ENCODE results near the gene ADAM33. TPM values are rescaled to one million over a fixed set of nuclear protein-coding genes. Genes with fewer than 3 reads are reported as not detected.

The ADAM33 gene
- total and polyA plus RNA-seq, 4 donors: 0.11 to 1.2 (median 0.60) TPM

DNA sequence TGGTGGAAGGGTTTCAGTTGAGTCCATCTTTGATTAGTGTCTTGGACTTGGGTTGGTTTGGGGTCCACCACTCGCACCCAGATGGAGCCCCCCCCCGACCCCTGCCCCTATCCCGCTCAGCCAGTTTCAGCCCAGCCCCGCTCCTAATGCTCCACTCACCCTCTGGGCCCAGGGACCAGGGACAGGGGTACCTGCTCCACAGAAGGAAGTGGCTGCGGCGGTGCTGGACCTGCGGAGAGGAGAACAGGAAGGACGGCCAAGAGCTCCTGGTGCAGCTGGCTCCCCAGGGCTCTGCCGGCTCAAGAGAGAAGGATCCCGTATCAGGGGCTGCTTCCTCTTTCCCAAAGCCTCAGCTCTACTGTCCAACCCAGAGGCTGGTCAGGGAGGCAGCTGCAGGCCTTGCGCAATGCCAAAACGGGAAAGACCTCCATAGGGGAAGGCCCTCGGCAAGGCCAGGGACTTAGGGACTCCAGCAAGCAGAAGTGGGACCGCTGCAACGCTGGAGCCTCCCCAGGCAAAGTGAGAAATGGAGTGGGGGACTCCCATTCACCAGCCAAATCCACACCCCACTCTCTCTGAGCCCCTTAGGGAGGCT lies 30.6 kb upstream of the ADAM33 start, which contains the start of gene SIGLEC1:
TSS of gene SIGLEC1 (minus strand) at position 322 of the 595 bp plus-strand sequence. CDS start 5,472 bp downstream, outside the sequence.
- no peaks in the 10 kb centered on the region for H3K4me1 ChIP-seq (ENCODE audit: control insufficient read depth in 4 of 4, insufficient read depth in 4 of 4, low read length in 3 of 4)
- H3K27ac ChIP-seq (ENCODE audit: low read depth in 1 of 2, low read length in 2 of 2): no peak within 1 kb of the TSS
- no peaks in the 10 kb centered on the region for H3K27me3 ChIP-seq (ENCODE audit: control insufficient read depth in 4 of 4, insufficient read depth in 4 of 4, low read length in 3 of 4)
- DNase-seq (ENCODE audit: low spot score): no peak
- H3K4me3 ChIP-seq (ENCODE audit: low read depth in 1 of 3, low read length in 3 of 3): no peak within 1 kb of the TSS
- 75% methylated on average over 15 of the region's 15 CpGs for WGBS
- TF ChIP-seq HNF4G (IDR thresholded peaks at IDR 0.05): no peak
- H3K36me3 ChIP-seq (ENCODE audit: control insufficient read depth in 4 of 4, insufficient read depth in 3 of 4, low read depth in 1 of 4, low read length in 3 of 4): no peaks in the 10 kb centered on the region
- no peak within 1 kb of the TSS for H3K9ac ChIP-seq (ENCODE audit: low read depth in 1 of 2, low read length in 2 of 2)
- H3K9me3 ChIP-seq (ENCODE audit: control insufficient read depth in 4 of 4, low read length in 3 of 4): no peaks in the 10 kb centered on the region

DNA sequence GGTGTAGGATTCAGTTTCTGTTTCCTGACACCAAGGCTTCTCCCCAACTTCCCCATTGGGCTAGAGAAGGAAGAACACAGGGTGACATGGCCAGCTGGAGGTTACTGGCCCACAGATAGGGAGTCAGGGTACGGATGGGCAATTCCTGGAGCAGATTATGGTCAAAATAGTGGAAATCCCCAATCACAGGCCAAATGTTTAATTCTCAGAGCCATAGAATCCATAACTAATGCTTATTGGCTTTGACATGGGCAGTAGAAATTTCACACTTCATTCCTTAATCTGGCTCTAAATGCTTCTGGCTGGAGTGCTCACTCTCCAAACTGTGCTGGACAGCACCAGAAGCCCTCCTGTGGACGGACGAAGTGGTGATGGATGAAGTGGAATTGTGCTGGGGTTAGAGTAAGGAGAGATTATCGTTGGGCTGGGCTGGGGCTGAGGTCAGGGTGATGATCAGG lies 29.7 kb upstream of the ADAM33 start:
- Histone ChIP-seq H3K36me3 (ENCODE audit: control insufficient read depth in 4 of 4, insufficient read depth in 3 of 4, low read depth in 1 of 4, low read length in 3 of 4) (no peaks in the 10 kb centered on the region), H3K27ac (ENCODE audit: low read depth in 1 of 2, low read length in 2 of 2) (no peak overlapping the region), H3K9me3 (ENCODE audit: control insufficient read depth in 4 of 4, low read length in 3 of 4) (no peaks in the 10 kb centered on the region), H3K9ac (ENCODE audit: low read depth in 1 of 2, low read length in 2 of 2) (no peak overlapping the region), H3K4me3 (ENCODE audit: low read depth in 1 of 3, low read length in 3 of 3) (no peak overlapping the region), H3K4me1 (ENCODE audit: control insufficient read depth in 4 of 4, insufficient read depth in 4 of 4, low read length in 3 of 4) (no peaks in the 10 kb centered on the region), H3K27me3 (ENCODE audit: control insufficient read depth in 4 of 4, insufficient read depth in 4 of 4, low read length in 3 of 4) (no peaks in the 10 kb centered on the region)
- no peak for DNase-seq (ENCODE audit: low spot score)
- WGBS: 77% methylated on average over 4 of the region's 4 CpGs
- TF ChIP-seq, protein P1, sequence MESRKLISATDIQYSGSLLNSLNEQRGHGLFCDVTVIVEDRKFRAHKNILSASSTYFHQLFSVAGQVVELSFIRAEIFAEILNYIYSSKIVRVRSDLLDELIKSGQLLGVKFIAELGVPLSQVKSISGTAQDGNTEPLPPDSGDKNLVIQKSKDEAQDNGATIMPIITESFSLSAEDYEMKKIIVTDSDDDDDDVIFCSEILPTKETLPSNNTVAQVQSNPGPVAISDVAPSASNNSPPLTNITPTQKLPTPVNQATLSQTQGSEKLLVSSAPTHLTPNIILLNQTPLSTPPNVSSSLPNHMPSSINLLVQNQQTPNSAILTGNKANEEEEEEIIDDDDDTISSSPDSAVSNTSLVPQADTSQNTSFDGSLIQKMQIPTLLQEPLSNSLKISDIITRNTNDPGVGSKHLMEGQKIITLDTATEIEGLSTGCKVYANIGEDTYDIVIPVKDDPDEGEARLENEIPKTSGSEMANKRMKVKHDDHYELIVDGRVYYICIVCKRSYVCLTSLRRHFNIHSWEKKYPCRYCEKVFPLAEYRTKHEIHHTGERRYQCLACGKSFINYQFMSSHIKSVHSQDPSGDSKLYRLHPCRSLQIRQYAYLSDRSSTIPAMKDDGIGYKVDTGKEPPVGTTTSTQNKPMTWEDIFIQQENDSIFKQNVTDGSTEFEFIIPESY (IDR thresholded peaks at IDR 0.05): no peak
- TF ChIP-seq FOXA2 (IDR thresholded peaks at IDR 0.05) (no peak), YY1 (IDR thresholded peaks at IDR 0.05) (no peak), JUND (IDR thresholded peaks at IDR 0.05) (no peak), RAD21 (IDR thresholded peaks at IDR 0.05) (no peak), TAF1 (conservative IDR thresholded peaks at IDR 0.05) (no peak), EGR1 (IDR thresholded peaks at IDR 0.05; ENCODE audit: low read depth in 2 of 2) (no peak), RXRA (IDR thresholded peaks at IDR 0.05) (no peak), SP1 (IDR thresholded peaks at IDR 0.05) (no peak), GABPA (IDR thresholded peaks at IDR 0.05 in 1 of 2, conservative IDR thresholded peaks at IDR 0.05 in 1 of 2) (no peak), HNF4G (IDR thresholded peaks at IDR 0.05) (no peak), NR2F2 (IDR thresholded peaks at IDR 0.05) (no peak), FOXA1 (IDR thresholded peaks at IDR 0.05) (no peak), HNF4A (conservative IDR thresholded peaks at IDR 0.05) (no peak)
- TF ChIP-seq, protein P2, sequence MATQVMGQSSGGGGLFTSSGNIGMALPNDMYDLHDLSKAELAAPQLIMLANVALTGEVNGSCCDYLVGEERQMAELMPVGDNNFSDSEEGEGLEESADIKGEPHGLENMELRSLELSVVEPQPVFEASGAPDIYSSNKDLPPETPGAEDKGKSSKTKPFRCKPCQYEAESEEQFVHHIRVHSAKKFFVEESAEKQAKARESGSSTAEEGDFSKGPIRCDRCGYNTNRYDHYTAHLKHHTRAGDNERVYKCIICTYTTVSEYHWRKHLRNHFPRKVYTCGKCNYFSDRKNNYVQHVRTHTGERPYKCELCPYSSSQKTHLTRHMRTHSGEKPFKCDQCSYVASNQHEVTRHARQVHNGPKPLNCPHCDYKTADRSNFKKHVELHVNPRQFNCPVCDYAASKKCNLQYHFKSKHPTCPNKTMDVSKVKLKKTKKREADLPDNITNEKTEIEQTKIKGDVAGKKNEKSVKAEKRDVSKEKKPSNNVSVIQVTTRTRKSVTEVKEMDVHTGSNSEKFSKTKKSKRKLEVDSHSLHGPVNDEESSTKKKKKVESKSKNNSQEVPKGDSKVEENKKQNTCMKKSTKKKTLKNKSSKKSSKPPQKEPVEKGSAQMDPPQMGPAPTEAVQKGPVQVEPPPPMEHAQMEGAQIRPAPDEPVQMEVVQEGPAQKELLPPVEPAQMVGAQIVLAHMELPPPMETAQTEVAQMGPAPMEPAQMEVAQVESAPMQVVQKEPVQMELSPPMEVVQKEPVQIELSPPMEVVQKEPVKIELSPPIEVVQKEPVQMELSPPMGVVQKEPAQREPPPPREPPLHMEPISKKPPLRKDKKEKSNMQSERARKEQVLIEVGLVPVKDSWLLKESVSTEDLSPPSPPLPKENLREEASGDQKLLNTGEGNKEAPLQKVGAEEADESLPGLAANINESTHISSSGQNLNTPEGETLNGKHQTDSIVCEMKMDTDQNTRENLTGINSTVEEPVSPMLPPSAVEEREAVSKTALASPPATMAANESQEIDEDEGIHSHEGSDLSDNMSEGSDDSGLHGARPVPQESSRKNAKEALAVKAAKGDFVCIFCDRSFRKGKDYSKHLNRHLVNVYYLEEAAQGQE (IDR thresholded peaks at IDR 0.05): no peak
- TF ChIP-seq, protein P3, sequence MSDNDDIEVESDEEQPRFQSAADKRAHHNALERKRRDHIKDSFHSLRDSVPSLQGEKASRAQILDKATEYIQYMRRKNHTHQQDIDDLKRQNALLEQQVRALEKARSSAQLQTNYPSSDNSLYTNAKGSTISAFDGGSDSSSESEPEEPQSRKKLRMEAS (IDR thresholded peaks at IDR 0.05): no peak
- TF ChIP-seq, protein P4, sequence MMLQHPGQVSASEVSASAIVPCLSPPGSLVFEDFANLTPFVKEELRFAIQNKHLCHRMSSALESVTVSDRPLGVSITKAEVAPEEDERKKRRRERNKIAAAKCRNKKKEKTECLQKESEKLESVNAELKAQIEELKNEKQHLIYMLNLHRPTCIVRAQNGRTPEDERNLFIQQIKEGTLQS (IDR thresholded peaks at IDR 0.05): no peak
- TF ChIP-seq, protein P5, sequence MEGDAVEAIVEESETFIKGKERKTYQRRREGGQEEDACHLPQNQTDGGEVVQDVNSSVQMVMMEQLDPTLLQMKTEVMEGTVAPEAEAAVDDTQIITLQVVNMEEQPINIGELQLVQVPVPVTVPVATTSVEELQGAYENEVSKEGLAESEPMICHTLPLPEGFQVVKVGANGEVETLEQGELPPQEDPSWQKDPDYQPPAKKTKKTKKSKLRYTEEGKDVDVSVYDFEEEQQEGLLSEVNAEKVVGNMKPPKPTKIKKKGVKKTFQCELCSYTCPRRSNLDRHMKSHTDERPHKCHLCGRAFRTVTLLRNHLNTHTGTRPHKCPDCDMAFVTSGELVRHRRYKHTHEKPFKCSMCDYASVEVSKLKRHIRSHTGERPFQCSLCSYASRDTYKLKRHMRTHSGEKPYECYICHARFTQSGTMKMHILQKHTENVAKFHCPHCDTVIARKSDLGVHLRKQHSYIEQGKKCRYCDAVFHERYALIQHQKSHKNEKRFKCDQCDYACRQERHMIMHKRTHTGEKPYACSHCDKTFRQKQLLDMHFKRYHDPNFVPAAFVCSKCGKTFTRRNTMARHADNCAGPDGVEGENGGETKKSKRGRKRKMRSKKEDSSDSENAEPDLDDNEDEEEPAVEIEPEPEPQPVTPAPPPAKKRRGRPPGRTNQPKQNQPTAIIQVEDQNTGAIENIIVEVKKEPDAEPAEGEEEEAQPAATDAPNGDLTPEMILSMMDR (IDR thresholded peaks at IDR 0.05; ENCODE audit: low read depth, low read length, missing input control): no peak
